Hepatocyte (in vitro differentiated cells): ENCODE results near the gene SLC16A5. TPM values are rescaled to one million over a fixed set of nuclear protein-coding genes. Genes with fewer than 3 reads are reported as not detected.
"Not testable (repeated sequence)": the region's sequence is repeated elsewhere in the genome, so short reads cannot be mapped to it uniquely, and the experiment has no call there.

Experiments used
- DNase-seq: peaks from one replicate; pipeline ENCODE4 v3.0.0-alpha.2; 2016; ENCODE audit warnings: low spot score
- H2AFZ ChIP-seq: fragments of 200-600 bp; sonication (generic); 2 replicates; pipeline ENCODE4 v1.6.0; 2016; ENCODE audit warnings: antibody characterized with exemption, mild to moderate bottlenecking
- H3K27ac ChIP-seq: fragments of 200-600 bp; sonication (generic); 2 replicates; pipeline ENCODE4 v1.5.1; 2016; ENCODE audit warnings: mild to moderate bottlenecking
- H3K27me3 ChIP-seq: fragments of 200-600 bp; sonication (generic); 2 replicates; pipeline ENCODE4 v1.6.1; 2016
- H3K36me3 ChIP-seq: fragments of 200-600 bp; sonication (generic); replicated peaks from 2 replicates; pipeline ENCODE4 v1.5.1; 2016; ENCODE audit warnings: low read depth; ENCODE audit not compliant: insufficient read depth
- H3K4me1 ChIP-seq: fragments of 200-600 bp; sonication (generic); 2 replicates; pipeline ENCODE4 v1.5.1; 2016; ENCODE audit warnings: mild to moderate bottlenecking, moderate library complexity; ENCODE audit not compliant: insufficient read depth
- H3K4me2 ChIP-seq: fragments of 200-600 bp; sonication (generic); 2 replicates; pipeline ENCODE4 v1.6.0; 2016
- H3K4me3 ChIP-seq: fragments of 200-600 bp; sonication (generic); 2 replicates; pipeline ENCODE4 v1.5.1; 2016; ENCODE audit warnings: mild to moderate bottlenecking
- H3K79me2 ChIP-seq: fragments of 200-600 bp; sonication (generic); 2 replicates; pipeline ENCODE4 v1.6.0; 2017; ENCODE audit warnings: mild to moderate bottlenecking
- H3K9me2 ChIP-seq: fragments of 200-600 bp; sonication (generic); replicated peaks from 2 replicates; pipeline ENCODE4 v1.6.0; 2017; ENCODE audit warnings: mild to moderate bottlenecking; ENCODE audit not compliant: insufficient read depth
- H3K9me3 ChIP-seq: fragments of 200-600 bp; sonication (generic); 2 replicates; pipeline ENCODE4 v1.5.1; 2016; ENCODE audit warnings: low read depth, mild to moderate bottlenecking
- H4K20me1 ChIP-seq: fragments of 200-600 bp; sonication (generic); 2 replicates; pipeline ENCODE4 v1.6.0; 2016; ENCODE audit warnings: mild to moderate bottlenecking; ENCODE audit not compliant: insufficient read depth, poor library complexity, severe bottlenecking
- EZH2 ChIP-seq: fragments of 200-600 bp; sonication (generic); IDR thresholded peaks from 2 replicates; pipeline ENCODE4 v1.6.1; 2016; ENCODE audit warnings: antibody characterized with exemption, mild to moderate bottlenecking, borderline replicate concordance
- EZH2phosphoT487 ChIP-seq: fragments of 200-600 bp; sonication (generic); IDR thresholded peaks from one replicate; pipeline ENCODE4 v1.6.1; 2018; ENCODE audit warnings: antibody characterized with exemption, mild to moderate bottlenecking, low read depth, moderate library complexity; ENCODE audit not compliant: unreplicated experiment, severe bottlenecking
- WGBS: methylation state at CpG from one replicate; pipeline ENCODE4 v1.1.6; 2016; ENCODE audit warnings: low lambda C conversion rate; ENCODE audit errors: missing lambda C conversion rate; 5-methylcytosine and 5-hydroxymethylcytosine counted together
- polyA plus RNA-seq: library from polyadenylated mRNA; unstranded; fragments of >200 nt; fragmentation: Nextera tagmentation; extraction: Ambion mirVana; gene quantifications from 2 replicates; pipeline ENCODE4 v1.2.1, GENCODE V29; 2016
- total RNA-seq: library from RNA; depleted of rRNA; stranded (reverse); fragments of >200 nt; gene quantifications from 2 replicates; pipeline ENCODE4 v1.2.3, GENCODE V29; 2014
- TF ChIP-seq, protein P1 (sequence below): fragments of 200-600 bp; sonication (generic); IDR thresholded peaks from 2 replicates; pipeline ENCODE4 v1.5.1; 2016; ENCODE audit warnings: antibody characterized with exemption, mild to moderate bottlenecking; ENCODE audit not compliant: poor library complexity

SLC16A5 gene, protein sequence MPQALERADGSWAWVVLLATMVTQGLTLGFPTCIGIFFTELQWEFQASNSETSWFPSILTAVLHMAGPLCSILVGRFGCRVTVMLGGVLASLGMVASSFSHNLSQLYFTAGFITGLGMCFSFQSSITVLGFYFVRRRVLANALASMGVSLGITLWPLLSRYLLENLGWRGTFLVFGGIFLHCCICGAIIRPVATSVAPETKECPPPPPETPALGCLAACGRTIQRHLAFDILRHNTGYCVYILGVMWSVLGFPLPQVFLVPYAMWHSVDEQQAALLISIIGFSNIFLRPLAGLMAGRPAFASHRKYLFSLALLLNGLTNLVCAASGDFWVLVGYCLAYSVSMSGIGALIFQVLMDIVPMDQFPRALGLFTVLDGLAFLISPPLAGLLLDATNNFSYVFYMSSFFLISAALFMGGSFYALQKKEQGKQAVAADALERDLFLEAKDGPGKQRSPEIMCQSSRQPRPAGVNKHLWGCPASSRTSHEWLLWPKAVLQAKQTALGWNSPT
- total RNA-seq = 11.9 and 12.7 TPM in 2 replicates
- polyA plus RNA-seq = 12.8 and 15.8 TPM in 2 replicates

GRCh38 chr17:75087558-75088453, at the start of gene SLC16A5:
Gene SLC16A5 (plus strand): TSS chr17:75087954. CDS start chr17:75093637, 5,683 bp downstream.
- TF ChIP-seq EZH2phosphoT487 (no peak), EZH2 (no peak)
- TF ChIP-seq, protein P1, sequence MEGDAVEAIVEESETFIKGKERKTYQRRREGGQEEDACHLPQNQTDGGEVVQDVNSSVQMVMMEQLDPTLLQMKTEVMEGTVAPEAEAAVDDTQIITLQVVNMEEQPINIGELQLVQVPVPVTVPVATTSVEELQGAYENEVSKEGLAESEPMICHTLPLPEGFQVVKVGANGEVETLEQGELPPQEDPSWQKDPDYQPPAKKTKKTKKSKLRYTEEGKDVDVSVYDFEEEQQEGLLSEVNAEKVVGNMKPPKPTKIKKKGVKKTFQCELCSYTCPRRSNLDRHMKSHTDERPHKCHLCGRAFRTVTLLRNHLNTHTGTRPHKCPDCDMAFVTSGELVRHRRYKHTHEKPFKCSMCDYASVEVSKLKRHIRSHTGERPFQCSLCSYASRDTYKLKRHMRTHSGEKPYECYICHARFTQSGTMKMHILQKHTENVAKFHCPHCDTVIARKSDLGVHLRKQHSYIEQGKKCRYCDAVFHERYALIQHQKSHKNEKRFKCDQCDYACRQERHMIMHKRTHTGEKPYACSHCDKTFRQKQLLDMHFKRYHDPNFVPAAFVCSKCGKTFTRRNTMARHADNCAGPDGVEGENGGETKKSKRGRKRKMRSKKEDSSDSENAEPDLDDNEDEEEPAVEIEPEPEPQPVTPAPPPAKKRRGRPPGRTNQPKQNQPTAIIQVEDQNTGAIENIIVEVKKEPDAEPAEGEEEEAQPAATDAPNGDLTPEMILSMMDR = no peak
- Histone ChIP-seq H3K27ac (peak within 1 kb of the TSS; percentile 99), H3K4me2 (peak within 1 kb of the TSS; percentile 91), H3K4me1 (peaks cover 60% of the 10 kb centered on the region), H3K36me3 (no peaks in the 10 kb centered on the region), H2AFZ (peak within 1 kb of the TSS; percentile 61), H3K4me3 (peak within 1 kb of the TSS; percentile 63), H3K79me2 (peaks cover 34% of the 10 kb centered on the region), H3K27me3 (no peaks in the 10 kb centered on the region), H3K9me3 (no peaks in the 10 kb centered on the region), H3K9me2 (no peaks in the 10 kb centered on the region), H4K20me1 (no peaks in the 10 kb centered on the region)
- DNase-seq = peak; percentile 94
- WGBS = 2% methylated on average over 52 of the region's 69 CpGs

GRCh38 chr17:75039238-75039637, 48.5 kb upstream of the SLC16A5 start:
- Histone ChIP-seq H3K9me2 (no peaks in the 10 kb centered on the region), H3K27ac (no peak overlapping the region), H3K79me2 (peaks cover 10% of the 10 kb centered on the region), H3K36me3 (no peaks in the 10 kb centered on the region), H4K20me1 (no peaks in the 10 kb centered on the region), H3K27me3 (no peaks in the 10 kb centered on the region), H3K4me1 (no peaks in the 10 kb centered on the region), H3K4me3 (no peak overlapping the region), H3K9me3 (no peaks in the 10 kb centered on the region), H3K4me2 (no peak overlapping the region), H2AFZ (no peak overlapping the region)
- WGBS = 92% methylated on average over 5 of the region's 5 CpGs
- TF ChIP-seq, protein P1 = no peak
- no peak for DNase-seq

DNA sequence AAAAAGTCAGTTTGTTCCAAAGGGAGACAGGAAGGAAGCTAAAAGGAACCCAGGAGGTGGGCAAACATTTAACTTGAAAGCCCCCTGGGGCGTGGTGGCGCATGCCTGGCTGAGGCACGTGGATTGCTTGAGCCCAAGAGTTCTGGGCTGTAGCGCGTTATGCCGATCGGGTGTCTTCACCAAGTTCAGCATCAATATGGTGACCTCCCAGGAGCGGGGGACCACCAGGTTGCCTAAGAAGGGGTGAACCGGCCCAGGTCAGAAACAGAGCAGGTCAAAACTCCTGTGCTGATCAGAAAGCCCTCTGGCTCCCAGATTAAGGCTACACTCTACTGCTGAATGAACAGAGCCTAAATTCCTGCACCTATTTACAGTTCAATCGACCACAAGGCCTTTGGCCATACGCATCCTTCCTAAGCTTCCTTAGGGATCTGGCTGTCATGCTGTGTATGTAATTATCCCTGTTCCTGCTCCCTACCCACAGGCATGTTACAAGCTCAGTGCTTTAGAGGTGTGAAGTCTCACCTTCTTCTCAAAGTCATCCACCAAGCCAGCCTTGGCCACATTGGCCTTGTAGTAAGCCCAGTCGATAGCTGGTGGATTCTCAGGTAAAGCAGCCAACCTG, 46.0 kb upstream of the SLC16A5 start:
- WGBS = 88% methylated on average over 12 of the region's 12 CpGs

GRCh38 chr17:75043789-75044188, 44.0 kb upstream of the SLC16A5 start:
- not testable (repeated sequence) for H3K4me3 ChIP-seq, H2AFZ ChIP-seq, H3K36me3 ChIP-seq, H4K20me1 ChIP-seq, H3K27me3 ChIP-seq, H3K4me1 ChIP-seq, H3K9me3 ChIP-seq, DNase-seq, H3K27ac ChIP-seq, H3K9me2 ChIP-seq, H3K4me2 ChIP-seq
- H3K79me2 ChIP-seq = peaks cover 33% of the 10 kb centered on the region
- 86% methylated on average over 5 of the region's 5 CpGs for WGBS

More for the DNA sequence above, 46.0 kb upstream of the SLC16A5 start:
- H2AFZ ChIP-seq = no peak overlapping the region
- H3K4me3 ChIP-seq = no peak overlapping the region
- H3K9me2 ChIP-seq = no peaks in the 10 kb centered on the region
- peaks cover 5% of the 10 kb centered on the region for H3K4me1 ChIP-seq
- TF ChIP-seq EZH2 (no peak), EZH2phosphoT487 (no peak)
- TF ChIP-seq, protein P1 = no peak
- no peaks in the 10 kb centered on the region for H4K20me1 ChIP-seq
- DNase-seq = no peak
- no peak overlapping the region for H3K27ac ChIP-seq
- H3K79me2 ChIP-seq = peaks cover 21% of the 10 kb centered on the region
- no peaks in the 10 kb centered on the region for H3K9me3 ChIP-seq
- no peaks in the 10 kb centered on the region for H3K36me3 ChIP-seq
- H3K4me2 ChIP-seq = no peak overlapping the region
- no peaks in the 10 kb centered on the region for H3K27me3 ChIP-seq
